Measurements from ENCODE around the gene TMEM63C. TPM values are rescaled to one million over a fixed set of nuclear protein-coding genes. Genes with fewer than 3 reads are reported as not detected.

Gene TMEM63C
- total RNA-seq, 6 experiments from 2014 or later: 0.05 TPM; not detected in 5

DNA sequence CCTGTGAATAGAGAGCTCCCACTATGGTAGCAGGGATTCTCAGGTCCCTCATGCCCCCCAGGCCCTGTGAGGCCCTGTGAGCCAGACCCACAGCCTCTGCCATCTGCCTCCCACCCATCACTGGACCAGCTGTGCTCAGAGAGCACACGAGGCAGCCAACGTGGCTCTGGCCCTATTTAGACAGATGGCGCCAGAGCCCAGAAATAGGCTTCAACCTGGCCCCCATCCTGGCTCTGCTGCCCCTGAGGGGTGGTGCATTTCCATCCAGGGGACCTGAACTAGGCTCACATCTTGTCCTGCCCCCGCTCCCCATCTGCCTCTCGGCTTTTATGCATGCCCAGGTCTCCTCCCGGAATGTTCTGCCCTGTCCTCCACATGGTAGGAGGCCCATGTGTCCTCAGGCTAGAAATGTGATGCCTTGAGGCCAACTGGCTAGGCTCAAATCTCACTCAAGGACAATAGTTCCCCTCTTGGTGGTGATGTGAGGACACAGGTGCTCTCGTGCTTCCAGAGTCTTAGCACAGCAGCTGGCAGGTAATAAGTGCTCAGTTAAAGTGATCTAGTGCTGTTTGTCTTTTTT is 18.9 kb downstream of the TMEM63C start:
- Mint-ChIP-seq H3K27me3 (ENCODE audit: insufficient read depth) (peaks cover 34% of the 10 kb centered on the region), H3K4me1 (ENCODE audit: low read depth) (no peaks in the 10 kb centered on the region), H3K36me3 (ENCODE audit: low read depth) (no peaks in the 10 kb centered on the region), H3K4me3 (no peak overlapping the region), H3K9me3 (no peaks in the 10 kb centered on the region), H3K27ac (no peak overlapping the region)
- TF ChIP-seq, protein P1, sequence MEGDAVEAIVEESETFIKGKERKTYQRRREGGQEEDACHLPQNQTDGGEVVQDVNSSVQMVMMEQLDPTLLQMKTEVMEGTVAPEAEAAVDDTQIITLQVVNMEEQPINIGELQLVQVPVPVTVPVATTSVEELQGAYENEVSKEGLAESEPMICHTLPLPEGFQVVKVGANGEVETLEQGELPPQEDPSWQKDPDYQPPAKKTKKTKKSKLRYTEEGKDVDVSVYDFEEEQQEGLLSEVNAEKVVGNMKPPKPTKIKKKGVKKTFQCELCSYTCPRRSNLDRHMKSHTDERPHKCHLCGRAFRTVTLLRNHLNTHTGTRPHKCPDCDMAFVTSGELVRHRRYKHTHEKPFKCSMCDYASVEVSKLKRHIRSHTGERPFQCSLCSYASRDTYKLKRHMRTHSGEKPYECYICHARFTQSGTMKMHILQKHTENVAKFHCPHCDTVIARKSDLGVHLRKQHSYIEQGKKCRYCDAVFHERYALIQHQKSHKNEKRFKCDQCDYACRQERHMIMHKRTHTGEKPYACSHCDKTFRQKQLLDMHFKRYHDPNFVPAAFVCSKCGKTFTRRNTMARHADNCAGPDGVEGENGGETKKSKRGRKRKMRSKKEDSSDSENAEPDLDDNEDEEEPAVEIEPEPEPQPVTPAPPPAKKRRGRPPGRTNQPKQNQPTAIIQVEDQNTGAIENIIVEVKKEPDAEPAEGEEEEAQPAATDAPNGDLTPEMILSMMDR (IDR thresholded peaks at IDR 0.05): no peak
- no peak for DNase-seq

DNA sequence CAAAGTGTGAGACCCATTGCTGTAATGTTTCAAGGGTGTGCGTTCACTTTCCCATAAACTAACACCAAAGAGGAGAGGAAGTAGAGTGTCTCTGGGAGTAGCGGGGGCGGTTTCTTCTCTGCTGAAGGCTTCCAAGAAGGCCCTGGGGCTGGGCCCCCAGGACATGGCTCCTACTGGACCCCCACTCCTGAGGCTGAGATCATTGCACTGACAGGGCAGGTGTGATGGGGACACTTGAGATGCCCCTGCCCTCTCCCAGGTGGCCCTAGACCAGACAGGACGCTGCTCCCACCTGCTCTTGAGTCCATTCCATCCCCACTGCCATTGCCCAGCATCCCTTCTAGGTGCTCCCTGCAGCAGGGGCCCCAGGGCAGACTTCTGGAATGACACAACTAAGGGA is 20.1 kb downstream of the TMEM63C start:
- no peaks in the 10 kb centered on the region for H3K9me3 Mint-ChIP-seq
- no peak overlapping the region for H3K27ac Mint-ChIP-seq
- TF ChIP-seq, protein P1 (IDR thresholded peaks at IDR 0.05): no peak
- peaks cover 34% of the 10 kb centered on the region for H3K27me3 Mint-ChIP-seq (ENCODE audit: insufficient read depth)
- no peaks in the 10 kb centered on the region for H3K36me3 Mint-ChIP-seq (ENCODE audit: low read depth)
- no peak for DNase-seq
- no peak overlapping the region for H3K4me3 Mint-ChIP-seq
- no peaks in the 10 kb centered on the region for H3K4me1 Mint-ChIP-seq (ENCODE audit: low read depth)

DNA sequence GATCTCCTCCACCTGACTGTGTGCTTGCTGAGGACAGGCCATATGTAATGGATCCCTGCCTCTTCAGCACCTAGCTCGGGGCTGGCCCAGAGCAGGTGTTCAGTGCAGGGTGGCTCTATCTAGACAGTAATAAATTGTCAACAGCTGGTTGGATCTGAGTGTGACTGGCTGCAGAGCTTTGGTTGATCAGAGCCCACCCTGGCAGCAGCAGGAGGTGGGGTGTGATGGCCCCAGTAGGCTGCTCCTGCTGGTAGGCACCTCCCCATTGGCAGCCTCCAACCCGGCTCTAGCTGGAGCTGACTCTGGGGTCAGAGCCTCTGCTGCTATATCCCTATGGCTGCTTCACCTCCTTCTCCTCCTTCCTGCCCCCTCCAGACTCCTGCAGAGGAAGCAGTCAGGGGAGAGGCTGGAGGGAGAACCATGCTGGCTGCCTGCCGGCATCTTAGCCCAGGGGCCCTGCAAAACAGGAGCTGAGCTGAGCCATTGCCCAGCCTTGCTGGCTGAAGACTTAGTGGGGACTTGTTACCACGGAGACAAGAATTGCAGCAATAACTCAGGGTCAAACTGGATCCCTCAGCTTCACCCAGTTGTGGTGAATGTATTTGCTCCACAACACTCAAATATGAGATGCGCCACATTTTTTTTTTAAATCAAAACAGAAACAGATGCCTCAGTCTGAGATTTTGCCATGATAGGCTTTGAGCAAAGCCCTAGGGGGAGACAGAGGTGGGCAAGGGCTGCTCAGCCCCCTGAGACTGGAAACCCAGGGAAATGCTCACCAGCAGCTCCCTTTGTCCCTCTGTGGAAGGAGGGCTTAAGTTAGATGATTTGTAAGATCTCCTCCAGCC is 22.2 kb downstream of the TMEM63C start:
- no peaks in the 10 kb centered on the region for H3K4me1 Mint-ChIP-seq (ENCODE audit: low read depth)
- H3K27ac Mint-ChIP-seq: no peak overlapping the region
- no peak for DNase-seq
- H3K27me3 Mint-ChIP-seq (ENCODE audit: insufficient read depth): peaks cover 27% of the 10 kb centered on the region
- no peaks in the 10 kb centered on the region for H3K36me3 Mint-ChIP-seq (ENCODE audit: low read depth)
- H3K9me3 Mint-ChIP-seq: no peaks in the 10 kb centered on the region
- no peak overlapping the region for H3K4me3 Mint-ChIP-seq
- TF ChIP-seq, protein P1 (IDR thresholded peaks at IDR 0.05): no peak

DNA sequence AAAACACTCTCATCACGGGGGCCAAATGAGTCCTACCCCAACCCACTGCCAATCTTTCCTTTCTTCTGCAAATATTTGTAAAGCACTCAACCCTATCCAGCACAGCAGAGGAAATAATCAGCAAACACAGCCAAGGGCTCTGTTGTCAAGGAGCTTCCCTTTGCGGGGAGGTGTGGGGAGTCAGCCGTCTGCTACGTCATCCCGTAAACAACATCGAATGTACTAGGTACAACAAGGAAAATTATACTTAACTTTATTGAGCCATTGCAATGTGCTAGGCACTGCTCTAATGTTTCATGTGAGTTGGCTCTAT is 22.8 kb downstream of the TMEM63C start:
- TF ChIP-seq, protein P1 (IDR thresholded peaks at IDR 0.05): no peak
- no peak for DNase-seq
- H3K27ac Mint-ChIP-seq: no peak overlapping the region
- H3K4me1 Mint-ChIP-seq (ENCODE audit: low read depth): no peaks in the 10 kb centered on the region
- peaks cover 22% of the 10 kb centered on the region for H3K27me3 Mint-ChIP-seq (ENCODE audit: insufficient read depth)
- H3K4me3 Mint-ChIP-seq: no peak overlapping the region
- H3K9me3 Mint-ChIP-seq: no peaks in the 10 kb centered on the region
- no peaks in the 10 kb centered on the region for H3K36me3 Mint-ChIP-seq (ENCODE audit: low read depth)

DNA sequence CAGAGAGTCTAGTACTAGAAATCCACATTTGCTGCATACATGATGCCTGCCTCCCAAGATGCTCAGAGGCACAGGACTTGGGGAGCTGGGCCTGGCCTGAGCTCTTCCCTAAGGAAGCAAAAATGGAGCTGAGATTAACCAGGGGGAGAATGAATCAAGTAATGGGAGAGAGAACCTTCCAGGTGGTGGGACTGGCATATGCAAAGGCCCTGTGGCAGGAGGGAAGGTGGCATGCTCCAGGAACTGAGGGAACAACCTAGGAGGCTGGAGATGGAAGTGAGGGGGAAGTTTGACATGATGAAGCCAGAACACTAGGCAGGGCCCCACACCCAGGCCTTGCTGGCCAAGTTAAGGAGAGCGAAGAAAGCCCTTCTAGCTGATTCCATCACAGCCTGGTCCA is 23.3 kb downstream of the TMEM63C start:
- Mint-ChIP-seq H3K4me3 (no peak overlapping the region), H3K4me1 (ENCODE audit: low read depth) (no peaks in the 10 kb centered on the region), H3K27me3 (ENCODE audit: insufficient read depth) (peaks cover 23% of the 10 kb centered on the region), H3K9me3 (no peaks in the 10 kb centered on the region), H3K36me3 (ENCODE audit: low read depth) (no peaks in the 10 kb centered on the region), H3K27ac (no peak overlapping the region)
- TF ChIP-seq, protein P1 (IDR thresholded peaks at IDR 0.05): no peak
- DNase-seq: no peak

Data from HFFc6 (cell line).